DMS 273 (cell line): ENCODE results near the gene CDK17.
"Not testable (repeated sequence)": the region's sequence is repeated elsewhere in the genome, so short reads cannot be mapped to it uniquely, and the experiment has no call there.

Source experiments
- DNase-seq: peaks from one replicate; lab custom pipeline; 2025; ENCODE audit not compliant: unreplicated experiment; lab: John Stamatoyannopoulos, UW

CDK17 gene

GRCh38 chr12:96359328-96359727 lies 40.9 kb downstream of the CDK17 start:
- peak; percentile 16 for DNase-seq

- DNase-seq, result no peak
Measured at GRCh38 chr12:96356831-96357230, 43.4 kb downstream of the CDK17 start.

- no peak for DNase-seq
Measured at GRCh38 chr12:96354844-96355534, 45.2 kb downstream of the CDK17 start.

- DNase-seq, result no peak
Measured at GRCh38 chr12:96354326-96354725, 45.9 kb downstream of the CDK17 start.

GRCh38 chr12:96352161-96352835 lies 47.9 kb downstream of the CDK17 start:
- DNase-seq, result peak; percentile 62

GRCh38 chr12:96350982-96351381 lies 49.3 kb downstream of the CDK17 start:
- no peak for DNase-seq

- no peak for DNase-seq
Measured at GRCh38 chr12:96347130-96347699, 53.0 kb downstream of the CDK17 start.

GRCh38 chr12:96346716-96347115 lies 53.5 kb downstream of the CDK17 start:
- DNase-seq, result not testable (repeated sequence)

GRCh38 chr12:96344124-96344695 lies 56.0 kb downstream of the CDK17 start:
- DNase-seq, result no peak

- DNase-seq, result no peak
Measured at GRCh38 chr12:96343347-96343954, 56.8 kb downstream of the CDK17 start.

GRCh38 chr12:96339666-96340065 lies 60.6 kb downstream of the CDK17 start:
- DNase-seq, result not testable (repeated sequence)

- DNase-seq, result no peak
Measured at GRCh38 chr12:96338852-96339471, 61.3 kb downstream of the CDK17 start.

- DNase-seq, result no peak
Measured at GRCh38 chr12:96337953-96338352, 62.3 kb downstream of the CDK17 start.

- no peak for DNase-seq
Measured at GRCh38 chr12:96336489-96336888, 63.8 kb downstream of the CDK17 start.

GRCh38 chr12:96335270-96335669 lies 65.0 kb downstream of the CDK17 start:
- no peak for DNase-seq

GRCh38 chr12:96334502-96334901 lies 65.7 kb downstream of the CDK17 start:
- no peak for DNase-seq

GRCh38 chr12:96329545-96329944 lies 70.7 kb downstream of the CDK17 start:
- no peak for DNase-seq

GRCh38 chr12:96329018-96329417 lies 71.2 kb downstream of the CDK17 start:
- no peak for DNase-seq

- no peak for DNase-seq
Measured at GRCh38 chr12:96327889-96328288, 72.3 kb downstream of the CDK17 start.

GRCh38 chr12:96327346-96327745 lies 72.9 kb downstream of the CDK17 start:
- DNase-seq, result no peak

- no peak for DNase-seq
Measured at GRCh38 chr12:96326628-96327227, 73.5 kb downstream of the CDK17 start.
